Panc1 (cell line): Measurements from ENCODE around the gene AP2B1.

Experiments used
- POLR2AphosphoS5 ChIP-seq: IDR thresholded peaks from 2 replicates; pipeline ENCODE4 v1.6.1; 2012; ENCODE audit warnings: mild to moderate bottlenecking, low read depth, low read length, moderate library complexity
- TF ChIP-seq, protein P1 (sequence below): fragments of 450-650 bp; IDR thresholded peaks from 2 replicates; pipeline ENCODE4 v1.5.1; 2017; ENCODE audit warnings: mild to moderate bottlenecking
- TF ChIP-seq, protein P2 (sequence below), 2 experiments: IDR thresholded peaks; 2 replicates each; pipeline ENCODE4 v1.6.1; 2011 to 2012; ENCODE audit warnings: low read depth in 2 of 2, control low read depth in 1 of 2, low read length in 1 of 2, mild to moderate bottlenecking in 1 of 2, moderate library complexity in 1 of 2; ENCODE audit not compliant: insufficient read depth in 1 of 2

DNA sequence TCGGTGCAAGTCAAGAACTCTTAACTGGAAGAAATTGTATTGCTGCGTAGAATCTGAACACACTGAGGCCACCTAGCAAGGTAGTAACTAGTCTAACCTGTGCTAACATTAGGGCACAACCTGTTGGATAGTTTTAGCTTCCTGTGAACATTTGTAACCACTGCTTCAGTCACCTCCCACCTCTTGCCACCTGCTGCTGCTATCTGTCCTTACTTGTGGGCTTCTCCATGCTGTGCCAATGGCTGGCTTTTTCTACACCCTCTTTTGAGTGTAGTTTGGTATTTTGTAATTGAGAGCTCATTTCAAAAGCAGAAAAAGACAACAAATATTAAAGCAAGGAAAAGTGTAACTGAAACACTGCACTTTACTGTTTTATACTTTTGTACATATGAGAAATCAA lies 136.6 kb downstream of the AP2B1 start:
- TF ChIP-seq, protein P1, sequence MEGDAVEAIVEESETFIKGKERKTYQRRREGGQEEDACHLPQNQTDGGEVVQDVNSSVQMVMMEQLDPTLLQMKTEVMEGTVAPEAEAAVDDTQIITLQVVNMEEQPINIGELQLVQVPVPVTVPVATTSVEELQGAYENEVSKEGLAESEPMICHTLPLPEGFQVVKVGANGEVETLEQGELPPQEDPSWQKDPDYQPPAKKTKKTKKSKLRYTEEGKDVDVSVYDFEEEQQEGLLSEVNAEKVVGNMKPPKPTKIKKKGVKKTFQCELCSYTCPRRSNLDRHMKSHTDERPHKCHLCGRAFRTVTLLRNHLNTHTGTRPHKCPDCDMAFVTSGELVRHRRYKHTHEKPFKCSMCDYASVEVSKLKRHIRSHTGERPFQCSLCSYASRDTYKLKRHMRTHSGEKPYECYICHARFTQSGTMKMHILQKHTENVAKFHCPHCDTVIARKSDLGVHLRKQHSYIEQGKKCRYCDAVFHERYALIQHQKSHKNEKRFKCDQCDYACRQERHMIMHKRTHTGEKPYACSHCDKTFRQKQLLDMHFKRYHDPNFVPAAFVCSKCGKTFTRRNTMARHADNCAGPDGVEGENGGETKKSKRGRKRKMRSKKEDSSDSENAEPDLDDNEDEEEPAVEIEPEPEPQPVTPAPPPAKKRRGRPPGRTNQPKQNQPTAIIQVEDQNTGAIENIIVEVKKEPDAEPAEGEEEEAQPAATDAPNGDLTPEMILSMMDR = no peak
- no peak for TF ChIP-seq POLR2AphosphoS5
- TF ChIP-seq, protein P2, sequence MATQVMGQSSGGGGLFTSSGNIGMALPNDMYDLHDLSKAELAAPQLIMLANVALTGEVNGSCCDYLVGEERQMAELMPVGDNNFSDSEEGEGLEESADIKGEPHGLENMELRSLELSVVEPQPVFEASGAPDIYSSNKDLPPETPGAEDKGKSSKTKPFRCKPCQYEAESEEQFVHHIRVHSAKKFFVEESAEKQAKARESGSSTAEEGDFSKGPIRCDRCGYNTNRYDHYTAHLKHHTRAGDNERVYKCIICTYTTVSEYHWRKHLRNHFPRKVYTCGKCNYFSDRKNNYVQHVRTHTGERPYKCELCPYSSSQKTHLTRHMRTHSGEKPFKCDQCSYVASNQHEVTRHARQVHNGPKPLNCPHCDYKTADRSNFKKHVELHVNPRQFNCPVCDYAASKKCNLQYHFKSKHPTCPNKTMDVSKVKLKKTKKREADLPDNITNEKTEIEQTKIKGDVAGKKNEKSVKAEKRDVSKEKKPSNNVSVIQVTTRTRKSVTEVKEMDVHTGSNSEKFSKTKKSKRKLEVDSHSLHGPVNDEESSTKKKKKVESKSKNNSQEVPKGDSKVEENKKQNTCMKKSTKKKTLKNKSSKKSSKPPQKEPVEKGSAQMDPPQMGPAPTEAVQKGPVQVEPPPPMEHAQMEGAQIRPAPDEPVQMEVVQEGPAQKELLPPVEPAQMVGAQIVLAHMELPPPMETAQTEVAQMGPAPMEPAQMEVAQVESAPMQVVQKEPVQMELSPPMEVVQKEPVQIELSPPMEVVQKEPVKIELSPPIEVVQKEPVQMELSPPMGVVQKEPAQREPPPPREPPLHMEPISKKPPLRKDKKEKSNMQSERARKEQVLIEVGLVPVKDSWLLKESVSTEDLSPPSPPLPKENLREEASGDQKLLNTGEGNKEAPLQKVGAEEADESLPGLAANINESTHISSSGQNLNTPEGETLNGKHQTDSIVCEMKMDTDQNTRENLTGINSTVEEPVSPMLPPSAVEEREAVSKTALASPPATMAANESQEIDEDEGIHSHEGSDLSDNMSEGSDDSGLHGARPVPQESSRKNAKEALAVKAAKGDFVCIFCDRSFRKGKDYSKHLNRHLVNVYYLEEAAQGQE (IDR thresholded peaks at IDR 0.05; ENCODE audit: insufficient read depth in 1 of 2, low read depth in 2 of 2, low read length in 1 of 2) = no peak
